ACHN (cell line): Measurements from ENCODE around the gene TRAM2.

Experiments used
- DNase-seq: peaks from one replicate; pipeline ENCODE4 v3.0.0-alpha.2; 2015
- in situ Hi-C: cut with HindIII; loops from 2 replicates; pipeline ENCODE4 v1.10.0; 2017; ENCODE audit warnings: low sequenced_read_pairs, low pct_ligation_motif_present, low pct_unique_long_range_greater_than_20kb

TRAM2 gene

GRCh38 chr6:52551483-52552277, 25.2 kb downstream of the TRAM2 start:
- peak; percentile 80 for DNase-seq
- in situ Hi-C loops = no loop called here

- in situ Hi-C loops = no loop called here
Measured at GRCh38 chr6:52550870-52551269, 26.0 kb downstream of the TRAM2 start.

GRCh38 chr6:52550014-52550575, 26.8 kb downstream of the TRAM2 start:
- DNase-seq = no peak
- in situ Hi-C loops = no loop called here

More at GRCh38 chr6:52550870-52551269, 26.0 kb downstream of the TRAM2 start:
- no peak for DNase-seq

- in situ Hi-C loops = no loop called here
- DNase-seq = no peak
Measured at GRCh38 chr6:52549428-52549827, 27.4 kb downstream of the TRAM2 start.

- in situ Hi-C loops = no loop called here
- no peak for DNase-seq
Measured at GRCh38 chr6:52548999-52549398, 27.9 kb downstream of the TRAM2 start.

GRCh38 chr6:52548353-52548713, 28.5 kb downstream of the TRAM2 start:
- in situ Hi-C loops = no loop called here

GRCh38 chr6:52547647-52548352, 29.1 kb downstream of the TRAM2 start:
- in situ Hi-C loops = no loop called here
- no peak for DNase-seq

More at GRCh38 chr6:52548353-52548713, 28.5 kb downstream of the TRAM2 start:
- no peak for DNase-seq

GRCh38 chr6:52546678-52547077, 30.2 kb downstream of the TRAM2 start:
- in situ Hi-C loops = no loop called here
- DNase-seq = no peak

GRCh38 chr6:52546192-52546591, 30.7 kb downstream of the TRAM2 start:
- in situ Hi-C loops = no loop called here
- DNase-seq = no peak

GRCh38 chr6:52545406-52546119, 31.3 kb downstream of the TRAM2 start:
- DNase-seq = no peak
- in situ Hi-C loops = no loop called here

- DNase-seq = no peak
- in situ Hi-C loops = no loop called here
Measured at GRCh38 chr6:52544602-52545405, 32.1 kb downstream of the TRAM2 start.

- peak; percentile 56 for DNase-seq
- in situ Hi-C loops = no loop called here
Measured at GRCh38 chr6:52543729-52544601, 32.9 kb downstream of the TRAM2 start.

- in situ Hi-C loops = no loop called here
- no peak for DNase-seq
Measured at GRCh38 chr6:52543262-52543661, 33.6 kb downstream of the TRAM2 start.

GRCh38 chr6:52541135-52541534, 35.7 kb downstream of the TRAM2 start:
- in situ Hi-C loops = no loop called here
- no peak for DNase-seq

- in situ Hi-C loops = no loop called here
- no peak for DNase-seq
Measured at GRCh38 chr6:52540286-52540902, 36.5 kb downstream of the TRAM2 start.

GRCh38 chr6:52539607-52540006, 37.3 kb downstream of the TRAM2 start:
- in situ Hi-C loops = no loop called here
- no peak for DNase-seq

GRCh38 chr6:52538901-52539354, 37.9 kb downstream of the TRAM2 start:
- no peak for DNase-seq
- in situ Hi-C loops = no loop called here
